Naive thymus-derived CD4-positive, alpha-beta T cell (primary cell): ENCODE results near the gene LRCH1. TPM values are rescaled to one million over a fixed set of nuclear protein-coding genes. Genes with fewer than 3 reads are reported as not detected.

Experiments used
- ATAC-seq: fragments of 150-1000 bp; cut with Tn5 transposase; 2 replicates; pipeline ENCODE4 v1.10.0; 2021; ENCODE audit warnings: mild to moderate bottlenecking, moderate library complexity
- CTCF ChIA-PET: fragments of 350-600 bp; sonication (Branson Sonifier 250); formaldehyde crosslinking; loops from one replicate; lab custom pipeline; 2021; ENCODE audit warnings: antibody characterized with exemption; lab: Charles Lee
- POLR2A ChIA-PET: fragments of 350-600 bp; sonication (Branson Sonifier 250); formaldehyde crosslinking; loops from one replicate; lab custom pipeline; 2021; ENCODE audit warnings: antibody characterized with exemption, inconsistent platforms; lab: Charles Lee
- DNase-seq, 9 donors: peaks; one replicate each; pipeline versions ENCODE4 v3.0.0 to v3.0.0-alpha.2; 2020 to 2022; ENCODE audit warnings: mixed read lengths in 1 of 9
- H3K27ac ChIP-seq: one replicate; pipeline ENCODE4 v1.7.0; 2013; ENCODE audit warnings: mild to moderate bottlenecking, low read depth, low read length, moderate library complexity
- H3K27me3 ChIP-seq, 2 donors: one replicate each; pipeline ENCODE4 v1.7.0; 2013; ENCODE audit warnings: low read length in 2 of 2, mild to moderate bottlenecking in 2 of 2, moderate library complexity in 2 of 2; ENCODE audit not compliant: control insufficient read depth in 2 of 2, insufficient read depth in 2 of 2
- H3K36me3 ChIP-seq, 3 experiments: 1 replicate in 2 of 3; 2 replicates in 1 of 3; pipeline ENCODE4 v1.7.0; 2013; ENCODE audit warnings: low read length in 3 of 3, mild to moderate bottlenecking in 3 of 3, moderate library complexity in 1 of 3; ENCODE audit not compliant: insufficient read depth in 3 of 3, control insufficient read depth in 2 of 3
- H3K4me1 ChIP-seq, 2 donors: one replicate each; pipeline ENCODE4 v1.7.0; 2013; ENCODE audit warnings: low read length in 2 of 2, mild to moderate bottlenecking in 2 of 2, moderate library complexity in 1 of 2; ENCODE audit not compliant: control insufficient read depth in 2 of 2, insufficient read depth in 2 of 2
- H3K4me3 ChIP-seq: 2 replicates; pipeline ENCODE4 v1.7.0; 2013; ENCODE audit warnings: mild to moderate bottlenecking, low read length
- H3K9me3 ChIP-seq, 3 experiments: 1 replicate in 2 of 3; 2 replicates in 1 of 3; pipeline ENCODE4 v1.7.0; 2013; ENCODE audit warnings: low read length in 3 of 3; ENCODE audit not compliant: control insufficient read depth in 2 of 3
- H3K27ac Mint-ChIP-seq, 9 donors: one replicate each; pipeline ENCODE4 v1.8.0; 2020 to 2022; ENCODE audit warnings: mixed read lengths in 9 of 9, mild to moderate bottlenecking in 8 of 9, moderate library complexity in 5 of 9, inconsistent platforms in 2 of 9
- H3K27me3 Mint-ChIP-seq, 5 donors: one replicate each; pipeline ENCODE4 v1.8.0; 2021 to 2022; ENCODE audit warnings: mixed read lengths in 5 of 5, mild to moderate bottlenecking in 1 of 5
- H3K36me3 Mint-ChIP-seq, 5 donors: one replicate each; pipeline ENCODE4 v1.8.0; 2020 to 2022; ENCODE audit warnings: mixed read lengths in 5 of 5, mild to moderate bottlenecking in 3 of 5, inconsistent platforms in 1 of 5
- H3K4me1 Mint-ChIP-seq, 7 donors: one replicate each; pipeline ENCODE4 v1.8.0; 2020 to 2022; ENCODE audit warnings: mixed read lengths in 7 of 7, mild to moderate bottlenecking in 3 of 7, inconsistent platforms in 1 of 7
- H3K4me3 Mint-ChIP-seq, 10 donors: one replicate each; pipeline ENCODE4 v1.8.0; 2020 to 2022; ENCODE audit warnings: mild to moderate bottlenecking in 10 of 10, mixed read lengths in 10 of 10, moderate library complexity in 6 of 10, inconsistent platforms in 2 of 10
- H3K9me3 Mint-ChIP-seq, 11 donors: one replicate each; pipeline ENCODE4 v1.8.0; 2020 to 2022; ENCODE audit warnings: mixed read lengths in 11 of 11, mild to moderate bottlenecking in 4 of 11, inconsistent platforms in 1 of 11, moderate library complexity in 1 of 11
- intact Hi-C, 2 donors: fragments of 100-400 bp; cut with micrococcal nuclease; formaldehyde crosslinking; loops; one replicate each; pipeline ENCODE4 v1.15.1; 2023
- polyA plus RNA-seq, 2 donors: library from polyadenylated mRNA; unstranded; fragments of 300-500 nt; fragmentation: Illumina TruSeq; gene quantifications; one replicate each; pipeline ENCODE4 v1.2.3, GENCODE V29; 2021
- total RNA-seq, 6 experiments: library from RNA in 5 of 6; stranded (reverse) in 5 of 6; gene quantifications; 1 replicate in 5 of 6; 2 replicates in 1 of 6; pipeline ENCODE4 v1.2.3 and lab custom pipeline; 2021 to 2026

Gene LRCH1
- total and polyA plus RNA-seq, 7 experiments from 2014 or later: 4.1 to 24.2 (median 15.2) TPM

DNA sequence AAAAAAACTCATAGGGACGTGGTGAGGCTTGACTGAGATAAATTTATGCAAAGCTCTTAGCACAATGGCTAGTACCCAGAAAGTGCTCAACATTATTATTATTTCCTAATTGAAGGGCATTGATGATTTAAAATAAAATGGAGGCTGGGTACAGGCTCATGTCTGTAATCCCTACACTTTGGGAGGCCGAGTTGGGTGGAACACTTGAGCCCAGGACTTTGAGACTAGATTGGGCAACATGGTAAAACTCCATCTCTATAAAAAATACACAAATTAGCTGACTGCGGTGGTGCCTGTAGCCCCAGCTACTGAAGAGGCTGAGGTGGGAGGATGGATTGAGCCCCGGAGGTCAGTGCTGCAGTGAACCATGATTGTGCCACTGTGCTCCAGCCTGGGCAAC, 49.6 kb downstream of the LRCH1 start:
- DNase-seq (no peak), ATAC-seq (no peak)
- Mint-ChIP-seq H3K9me3 (peaks cover 0 to 1% (median 0%) of the 10 kb centered on the region in 11 donors), H3K4me3 (peak overlapping the region in 3 of 10 donors; percentile 37 to 49 (median 45)), H3K4me1 (peaks cover 58 to 91% (median 81%) of the 10 kb centered on the region in 7 donors), H3K27ac (peak overlapping the region in 3 of 9 donors; percentile 9 to 46 (median 39)), H3K36me3 (peaks cover 0 to 5% (median 3%) of the 10 kb centered on the region in 5 donors), H3K27me3 (no peaks in the 10 kb centered on the region)
- H3K9me3 ChIP-seq: no peaks in the 10 kb centered on the region
- peaks cover 0 to 27% of the 10 kb centered on the region in 2 donors for H3K4me1 ChIP-seq
- ChIA-PET POLR2A (no interaction called here), CTCF (no interaction called here)
- no peaks in the 10 kb centered on the region for H3K36me3 ChIP-seq
- H3K4me3 ChIP-seq: no peak overlapping the region
- H3K27ac ChIP-seq: no peak overlapping the region
- intact Hi-C loops: loop anchor here in 1 of 2 donors (1.0 kb wide), 1 partner anchor 9 kb away; no protein-coding TSS in a partner anchor
- H3K27me3 ChIP-seq: no peaks in the 10 kb centered on the region

- POLR2A ChIA-PET: interaction anchor here (1.0 kb wide), 1 partner anchor 9 kb away, joined by 3 read pairs; no protein-coding TSS in a partner anchor
- H3K27ac Mint-ChIP-seq: peak overlapping the region in 3 of 9 donors; percentile 39 to 74 (median 41)
Observed at GRCh38 chr13:46603165-46603603, 50.2 kb downstream of the LRCH1 start.

DNA sequence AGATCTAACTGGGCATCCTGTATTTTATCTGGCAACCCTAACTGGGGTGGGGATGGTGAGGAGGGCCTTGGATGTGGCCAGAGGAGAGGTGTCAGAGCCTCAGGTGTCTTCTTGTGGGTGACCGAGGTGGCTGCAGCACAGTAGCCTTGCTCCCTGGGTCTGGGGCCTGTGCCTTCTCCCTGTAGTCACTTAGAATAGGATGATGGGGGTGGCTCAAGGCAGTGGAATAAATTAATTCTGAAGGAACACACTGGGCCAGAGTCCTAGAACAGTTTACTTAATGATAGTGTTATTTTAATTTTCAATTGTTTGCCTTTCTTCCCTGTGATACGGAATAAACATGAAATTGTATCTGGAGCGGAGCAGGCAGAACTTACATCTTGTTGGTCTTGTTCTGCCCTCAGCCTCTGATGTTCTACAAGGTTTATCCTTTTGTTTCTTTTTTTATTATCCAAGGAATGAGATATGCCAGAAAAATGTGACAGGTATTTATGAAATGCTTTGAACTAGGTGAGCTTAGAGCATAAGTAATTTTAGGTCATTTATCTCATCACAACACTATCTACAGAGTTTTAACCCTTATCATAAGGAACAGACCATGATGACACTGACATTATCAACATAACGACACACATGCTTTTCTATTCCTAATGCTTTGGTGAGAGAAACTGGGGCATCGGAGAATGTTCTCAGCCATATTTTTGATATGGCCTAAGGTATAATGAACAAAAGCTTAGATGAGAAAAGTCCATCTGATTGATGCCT, 51.4 kb downstream of the LRCH1 start:
- no peaks in the 10 kb centered on the region for H3K9me3 ChIP-seq
- no peak overlapping the region for H3K27ac ChIP-seq
- H3K36me3 ChIP-seq: no peaks in the 10 kb centered on the region
- Mint-ChIP-seq H3K9me3 (no peaks in the 10 kb centered on the region), H3K27me3 (no peaks in the 10 kb centered on the region), H3K4me1 (peaks cover 54 to 89% (median 75%) of the 10 kb centered on the region in 7 donors), H3K27ac (peak overlapping the region in 3 of 9 donors; percentile 17 to 48 (median 43)), H3K36me3 (peaks cover 0 to 3% (median 0%) of the 10 kb centered on the region in 5 donors), H3K4me3 (no peak overlapping the region)
- H3K4me3 ChIP-seq: no peak overlapping the region
- intact Hi-C loops: no loop called here
- DNase-seq (no peak), ATAC-seq (no peak)
- H3K4me1 ChIP-seq: peaks cover 0 to 25% of the 10 kb centered on the region in 2 donors
- H3K27me3 ChIP-seq: no peaks in the 10 kb centered on the region
- CTCF ChIA-PET: interaction anchor here (0.6 kb wide), 1 partner anchor 1881 kb away, joined by 6 read pairs; no protein-coding TSS in a partner anchor
- POLR2A ChIA-PET: interaction anchor here (1.0 kb wide), 1 partner anchor 7 kb away, joined by 3 read pairs; no protein-coding TSS in a partner anchor

More at GRCh38 chr13:46603165-46603603, 50.2 kb downstream of the LRCH1 start:
- peaks cover 0 to 5% (median 3%) of the 10 kb centered on the region in 5 donors for H3K36me3 Mint-ChIP-seq
- intact Hi-C loops: no loop called here
- Histone ChIP-seq H3K27me3 (no peaks in the 10 kb centered on the region), H3K4me1 (peaks cover 0 to 25% of the 10 kb centered on the region in 2 donors), H3K4me3 (no peak overlapping the region), H3K9me3 (no peaks in the 10 kb centered on the region), H3K27ac (no peak overlapping the region), H3K36me3 (no peaks in the 10 kb centered on the region)
- CTCF ChIA-PET: no interaction called here
- peaks cover 62 to 92% (median 85%) of the 10 kb centered on the region in 7 donors for H3K4me1 Mint-ChIP-seq
- ATAC-seq: no peak
- DNase-seq: no peak
- no peaks in the 10 kb centered on the region for H3K27me3 Mint-ChIP-seq
- H3K4me3 Mint-ChIP-seq: no peak overlapping the region
- peaks cover 0 to 1% (median 0%) of the 10 kb centered on the region in 11 donors for H3K9me3 Mint-ChIP-seq

DNA sequence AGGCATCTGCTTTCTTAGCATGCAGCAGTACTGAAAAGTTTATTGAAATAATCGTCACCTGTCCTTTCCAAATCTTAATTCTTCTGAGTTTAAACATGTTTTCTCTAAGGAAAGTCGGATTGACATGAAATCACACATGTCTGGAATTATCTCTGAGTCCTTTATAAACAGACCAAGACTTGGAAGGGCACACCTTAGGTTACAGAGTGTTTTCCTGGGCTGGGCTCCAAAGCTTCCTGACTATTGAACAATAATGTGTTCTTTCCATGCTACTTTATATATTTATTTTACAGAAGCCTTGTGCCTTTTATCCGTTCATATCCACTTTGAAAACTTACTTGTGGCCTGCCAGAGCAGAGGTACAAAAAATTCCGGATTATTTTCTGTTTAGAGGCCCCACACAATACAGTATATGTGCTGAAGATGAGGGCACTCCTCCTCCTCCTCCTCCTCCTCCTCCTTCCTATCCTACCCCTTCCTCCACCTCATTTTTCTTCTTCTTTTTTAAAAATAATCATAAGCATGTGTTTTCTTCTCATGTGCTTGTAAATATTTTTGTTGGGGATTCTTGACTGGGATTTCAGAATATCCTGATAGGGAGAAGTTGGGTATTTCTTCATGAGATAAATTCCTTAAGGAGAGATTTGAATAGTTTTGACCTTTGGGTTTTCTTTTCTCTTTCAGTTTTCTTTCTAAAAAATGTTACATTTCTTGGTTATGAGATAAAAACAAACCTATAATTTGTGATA, 52.3 kb downstream of the LRCH1 start:
- no peak overlapping the region for H3K27ac ChIP-seq
- no peaks in the 10 kb centered on the region for H3K27me3 ChIP-seq
- Mint-ChIP-seq H3K9me3 (no peaks in the 10 kb centered on the region), H3K27ac (peak overlapping the region in 1 of 9 donors; percentile 8), H3K36me3 (peaks cover 0 to 3% (median 0%) of the 10 kb centered on the region in 5 donors), H3K27me3 (no peaks in the 10 kb centered on the region), H3K4me3 (no peak overlapping the region), H3K4me1 (peaks cover 55 to 83% (median 73%) of the 10 kb centered on the region in 7 donors)
- ChIA-PET POLR2A (no interaction called here), CTCF (interaction anchor here (0.6 kb wide), 1 partner anchor 1880 kb away, joined by 6 read pairs; no protein-coding TSS in a partner anchor)
- ATAC-seq (no peak), DNase-seq (no peak)
- no peaks in the 10 kb centered on the region for H3K36me3 ChIP-seq
- H3K9me3 ChIP-seq: no peaks in the 10 kb centered on the region
- intact Hi-C loops: no loop called here
- peaks cover 0 to 21% of the 10 kb centered on the region in 2 donors for H3K4me1 ChIP-seq
- no peak overlapping the region for H3K4me3 ChIP-seq

DNA sequence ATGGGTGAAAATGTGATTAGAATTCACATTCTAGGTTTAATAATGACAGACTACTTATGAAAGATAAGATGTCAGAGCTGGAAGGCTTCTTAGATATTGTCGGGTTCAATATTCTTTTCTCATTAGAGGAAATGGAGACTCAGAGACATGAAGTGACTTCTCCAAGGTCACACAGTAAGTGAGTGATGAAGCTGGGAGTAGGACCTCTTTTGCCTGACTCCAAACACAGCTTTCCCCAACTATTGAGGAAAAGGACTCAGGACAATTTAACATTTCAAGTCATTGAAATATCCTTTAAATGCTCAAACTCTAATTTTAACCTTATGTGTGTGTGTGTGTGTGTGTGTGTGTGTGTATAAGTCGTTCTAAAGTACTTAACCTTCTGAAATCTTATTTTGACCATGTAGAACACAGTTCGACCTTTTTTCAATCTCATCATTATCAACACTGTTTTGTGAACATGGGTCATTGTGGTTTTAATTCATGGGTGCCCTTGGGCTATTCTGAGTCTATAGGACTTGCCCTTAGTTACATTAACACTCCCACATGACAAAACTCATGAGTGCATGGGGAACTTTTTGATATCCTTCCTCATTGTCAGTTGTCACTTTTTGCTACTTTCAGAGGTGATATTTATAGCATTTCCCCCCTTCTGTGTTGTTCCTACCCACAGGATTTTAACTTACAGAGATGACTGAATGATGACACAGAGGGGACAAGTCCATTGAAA, 53.0 kb downstream of the LRCH1 start:
- ATAC-seq: peak; percentile 76
- Histone ChIP-seq H3K4me1 (peaks cover 0 to 14% of the 10 kb centered on the region in 2 donors), H3K27me3 (no peaks in the 10 kb centered on the region), H3K27ac (no peak overlapping the region), H3K9me3 (no peaks in the 10 kb centered on the region), H3K4me3 (no peak overlapping the region), H3K36me3 (no peaks in the 10 kb centered on the region)
- Mint-ChIP-seq H3K9me3 (no peaks in the 10 kb centered on the region), H3K4me3 (peak overlapping the region in 1 of 10 donors; percentile 46), H3K36me3 (peaks cover 0 to 3% (median 0%) of the 10 kb centered on the region in 5 donors), H3K27ac (peak overlapping the region in 2 of 9 donors; percentile 8 to 55), H3K27me3 (no peaks in the 10 kb centered on the region), H3K4me1 (peaks cover 55 to 78% (median 66%) of the 10 kb centered on the region in 7 donors)
- DNase-seq: no peak
- intact Hi-C loops: no loop called here
- CTCF ChIA-PET: no interaction called here
- POLR2A ChIA-PET: no interaction called here

- no peaks in the 10 kb centered on the region for H3K9me3 ChIP-seq
- ATAC-seq (no peak), DNase-seq (no peak)
- ChIA-PET CTCF (interaction anchor here (0.9 kb wide), 1 partner anchor 55 kb away, joined by 3 read pairs; no protein-coding TSS in a partner anchor), POLR2A (no interaction called here)
- Mint-ChIP-seq H3K27me3 (no peaks in the 10 kb centered on the region), H3K4me1 (peaks cover 50 to 70% (median 60%) of the 10 kb centered on the region in 7 donors), H3K4me3 (peak overlapping the region in 1 of 10 donors; percentile 15), H3K36me3 (peaks cover 0 to 3% (median 0%) of the 10 kb centered on the region in 5 donors), H3K27ac (peak overlapping the region in 2 of 9 donors; percentile 8 to 61), H3K9me3 (no peaks in the 10 kb centered on the region)
- peaks cover 0 to 6% of the 10 kb centered on the region in 2 donors for H3K4me1 ChIP-seq
- H3K36me3 ChIP-seq: no peaks in the 10 kb centered on the region
- intact Hi-C loops: no loop called here
- no peaks in the 10 kb centered on the region for H3K27me3 ChIP-seq
- no peak overlapping the region for H3K4me3 ChIP-seq
- H3K27ac ChIP-seq: no peak overlapping the region
Observed at GRCh38 chr13:46606970-46607369, 54.0 kb downstream of the LRCH1 start.
